Stimulated activated CD8-positive, alpha-beta memory T cell treated with anti-CD3 and anti-CD28 coated beads, Interleukin-2, amount 100 ng/mL, for 1 hour (primary cell): ENCODE data around the gene ZNF324B.
"Not testable (repeated sequence)": the region's sequence is repeated elsewhere in the genome, so short reads cannot be mapped to it uniquely, and the experiment has no call there.

ENCODE experiments used
- DNase-seq, 2 donors: peaks; one replicate each; pipeline ENCODE4 v3.0.0-alpha.2; 2020; ENCODE audit warnings: low read depth in 2 of 2

The ZNF324B gene

GRCh38 chr19:58479736-58480480, 28.5 kb downstream of the ZNF324B start:
- no peak for DNase-seq

- no peak for DNase-seq
Observed at GRCh38 chr19:58480481-58480830, 29.0 kb downstream of the ZNF324B start.

GRCh38 chr19:58480831-58481230, 29.4 kb downstream of the ZNF324B start:
- no peak for DNase-seq

GRCh38 chr19:58482372-58482771, 30.9 kb downstream of the ZNF324B start:
- no peak for DNase-seq

GRCh38 chr19:58483776-58484175, 32.4 kb downstream of the ZNF324B start:
- DNase-seq, result no peak

- DNase-seq, result not testable (repeated sequence)
Observed at GRCh38 chr19:58484349-58484748, 32.9 kb downstream of the ZNF324B start.

- DNase-seq, result no peak
Observed at GRCh38 chr19:58491393-58491792, 40.0 kb downstream of the ZNF324B start.

GRCh38 chr19:58492265-58492664, 40.8 kb downstream of the ZNF324B start:
- no peak for DNase-seq

- DNase-seq, result no peak
Observed at GRCh38 chr19:58497634-58498170, 46.3 kb downstream of the ZNF324B start.

GRCh38 chr19:58498316-58499020, 47.0 kb downstream of the ZNF324B start:
- no peak for DNase-seq

- peak; percentile 90 to 93 for DNase-seq
Observed at GRCh38 chr19:58499021-58499927, 47.9 kb downstream of the ZNF324B start.

- DNase-seq, result no peak
Observed at GRCh38 chr19:58500242-58500641, 48.8 kb downstream of the ZNF324B start.
